ENCODE results near the gene HMGCS2. TPM values are rescaled to one million over a fixed set of nuclear protein-coding genes. Genes with fewer than 3 reads are reported as not detected.

Gene HMGCS2
- total RNA-seq, 1 experiment from 2014 or later = not detected

DNA sequence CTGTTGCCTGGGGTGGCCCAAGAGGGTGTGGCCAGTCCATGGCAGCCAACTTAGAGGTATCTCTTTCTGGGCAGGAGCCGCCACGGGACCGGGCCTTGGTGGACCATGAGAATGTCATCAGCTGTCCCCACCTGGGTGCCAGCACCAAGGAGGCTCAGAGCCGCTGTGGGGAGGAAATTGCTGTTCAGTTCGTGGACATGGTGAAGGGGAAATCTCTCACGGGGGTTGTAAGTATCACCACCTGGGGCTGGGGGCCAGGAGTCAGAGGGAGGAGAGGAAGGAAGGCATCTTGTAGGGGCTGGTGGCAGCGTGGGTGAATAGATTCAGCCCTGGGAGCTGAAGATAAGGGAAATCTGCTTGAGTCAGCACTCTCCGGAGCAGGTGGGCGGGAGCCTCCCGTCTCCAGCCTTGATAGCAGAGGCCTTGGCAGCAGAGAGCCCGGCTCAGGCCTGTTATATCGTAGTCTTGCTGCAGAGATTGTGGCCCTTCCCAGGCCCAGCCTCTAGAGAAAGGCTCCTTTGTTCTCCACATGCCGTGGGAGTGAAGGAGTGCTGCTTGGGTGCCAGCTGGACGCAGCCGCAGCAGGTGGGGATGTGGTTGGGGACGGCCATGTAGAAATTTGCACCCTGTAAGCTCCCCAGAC lies 31.5 kb downstream of the HMGCS2 start:
- H3K27me3 ChIP-seq (ENCODE audit: control insufficient read depth, insufficient read depth, low read length) = no peaks in the 10 kb centered on the region
- H3K36me3 ChIP-seq (replicated peaks; ENCODE audit: control insufficient read depth, insufficient read depth, low read length) = peaks cover 87% of the 10 kb centered on the region
- H3K4me3 ChIP-seq (ENCODE audit: insufficient read depth, low read depth, low read length) = no peak overlapping the region
- DNase-seq = no peak

DNA sequence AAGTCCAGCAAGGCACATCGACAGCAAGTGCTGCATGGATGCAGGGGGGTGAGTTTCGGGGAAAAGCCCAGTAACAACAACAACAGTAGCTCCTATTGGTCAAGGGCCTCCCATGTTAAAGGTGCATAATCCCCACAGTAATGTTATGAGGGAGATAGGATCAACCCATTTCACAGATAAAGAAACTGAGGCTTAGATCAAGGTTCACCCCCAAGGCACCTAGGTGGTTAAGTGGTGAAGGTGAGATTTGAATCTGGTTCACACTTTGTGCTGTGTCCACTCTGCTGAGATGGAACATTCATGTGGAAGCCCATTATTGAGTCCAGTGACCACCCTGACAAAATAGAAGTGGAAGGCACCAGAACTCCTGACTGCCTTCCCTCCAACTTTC lies 32.1 kb downstream of the HMGCS2 start:
- no peak for DNase-seq
- H3K4me3 ChIP-seq (ENCODE audit: insufficient read depth, low read depth, low read length) = no peak overlapping the region
- H3K36me3 ChIP-seq (replicated peaks; ENCODE audit: control insufficient read depth, insufficient read depth, low read length) = peaks cover 87% of the 10 kb centered on the region
- no peaks in the 10 kb centered on the region for H3K27me3 ChIP-seq (ENCODE audit: control insufficient read depth, insufficient read depth, low read length)

DNA sequence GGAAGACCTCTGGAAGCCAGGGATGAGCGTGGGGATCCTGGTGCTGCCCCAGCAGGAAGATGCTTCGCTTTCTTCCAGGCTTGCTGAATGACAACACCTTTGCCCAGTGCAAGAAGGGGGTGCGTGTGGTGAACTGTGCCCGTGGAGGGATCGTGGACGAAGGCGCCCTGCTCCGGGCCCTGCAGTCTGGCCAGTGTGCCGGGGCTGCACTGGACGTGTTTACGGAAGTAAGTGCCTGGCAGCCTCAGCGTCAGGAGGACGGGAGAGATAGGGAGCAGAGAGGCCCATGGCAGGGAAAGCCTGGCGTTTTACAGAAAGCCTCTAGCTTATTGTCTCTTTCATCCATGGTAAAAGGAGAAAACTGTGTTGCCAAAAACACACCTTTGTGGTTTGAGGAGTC lies 33.5 kb downstream of the HMGCS2 start:
- no peak for DNase-seq
- H3K36me3 ChIP-seq (replicated peaks; ENCODE audit: control insufficient read depth, insufficient read depth, low read length) = peaks cover 85% of the 10 kb centered on the region
- no peak overlapping the region for H3K4me3 ChIP-seq (ENCODE audit: insufficient read depth, low read depth, low read length)
- no peaks in the 10 kb centered on the region for H3K27me3 ChIP-seq (ENCODE audit: control insufficient read depth, insufficient read depth, low read length)

DNA sequence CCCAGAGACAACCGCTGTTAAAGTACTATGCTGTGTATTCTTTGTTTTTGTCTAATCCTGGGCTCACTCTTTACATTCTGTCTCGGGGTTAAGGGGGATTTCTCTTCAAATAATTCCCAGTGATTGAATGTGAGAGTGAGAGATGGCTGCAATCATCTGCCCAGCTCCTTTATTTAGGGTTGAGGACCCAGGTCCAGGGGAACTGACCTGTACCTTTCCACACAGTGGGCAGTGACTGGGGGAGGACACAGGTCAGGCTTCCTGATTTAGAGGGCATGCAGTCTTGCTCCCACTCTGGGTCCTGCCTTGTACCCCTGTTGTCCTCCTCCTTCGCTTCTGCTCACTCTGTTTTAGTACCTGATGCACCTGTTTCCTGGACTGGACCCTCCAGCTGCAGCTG lies 35.0 kb downstream of the HMGCS2 start:
- peaks cover 86% of the 10 kb centered on the region for H3K36me3 ChIP-seq (replicated peaks; ENCODE audit: control insufficient read depth, insufficient read depth, low read length)
- DNase-seq = no peak
- no peak overlapping the region for H3K4me3 ChIP-seq (ENCODE audit: insufficient read depth, low read depth, low read length)
- H3K27me3 ChIP-seq (ENCODE audit: control insufficient read depth, insufficient read depth, low read length) = no peaks in the 10 kb centered on the region

DNA sequence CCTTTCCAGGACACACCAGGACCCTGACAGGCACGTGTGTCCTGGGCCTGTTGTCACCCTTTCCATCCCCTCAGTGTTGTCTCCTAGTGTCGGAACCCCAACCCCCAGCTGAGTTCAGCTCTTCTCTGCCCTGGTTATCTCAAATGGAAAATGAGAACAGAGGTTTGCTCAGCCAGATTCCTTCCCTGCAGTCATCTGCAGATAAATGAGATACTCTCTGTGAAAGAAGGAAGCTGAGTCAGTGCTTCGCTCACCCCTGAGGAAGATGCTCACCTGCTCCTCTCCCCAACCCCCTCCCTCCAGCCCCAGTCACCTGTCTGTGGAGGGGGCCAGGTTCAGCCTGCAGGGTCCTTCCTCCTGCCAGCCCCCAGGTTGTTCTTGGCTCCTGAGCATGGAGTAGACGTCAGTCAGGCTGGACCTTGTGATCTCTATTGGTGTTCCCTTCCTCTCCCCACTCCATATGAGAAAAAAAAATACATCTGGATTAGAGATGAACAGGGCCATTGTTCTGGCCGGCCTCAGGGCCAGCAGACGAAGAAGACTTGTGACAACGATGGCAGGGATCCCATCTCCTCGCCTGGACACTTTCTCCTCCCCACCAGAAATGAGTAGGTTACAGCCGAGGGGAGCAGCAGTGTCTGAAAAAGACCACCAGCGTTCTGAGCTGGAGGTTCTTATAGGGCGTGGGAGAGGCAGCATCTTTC lies 36.1 kb downstream of the HMGCS2 start:
- DNase-seq = no peak
- Histone ChIP-seq H3K4me3 (ENCODE audit: insufficient read depth, low read depth, low read length) (no peak overlapping the region), H3K36me3 (replicated peaks; ENCODE audit: control insufficient read depth, insufficient read depth, low read length) (peaks cover 83% of the 10 kb centered on the region), H3K27me3 (ENCODE audit: control insufficient read depth, insufficient read depth, low read length) (no peaks in the 10 kb centered on the region)

DNA sequence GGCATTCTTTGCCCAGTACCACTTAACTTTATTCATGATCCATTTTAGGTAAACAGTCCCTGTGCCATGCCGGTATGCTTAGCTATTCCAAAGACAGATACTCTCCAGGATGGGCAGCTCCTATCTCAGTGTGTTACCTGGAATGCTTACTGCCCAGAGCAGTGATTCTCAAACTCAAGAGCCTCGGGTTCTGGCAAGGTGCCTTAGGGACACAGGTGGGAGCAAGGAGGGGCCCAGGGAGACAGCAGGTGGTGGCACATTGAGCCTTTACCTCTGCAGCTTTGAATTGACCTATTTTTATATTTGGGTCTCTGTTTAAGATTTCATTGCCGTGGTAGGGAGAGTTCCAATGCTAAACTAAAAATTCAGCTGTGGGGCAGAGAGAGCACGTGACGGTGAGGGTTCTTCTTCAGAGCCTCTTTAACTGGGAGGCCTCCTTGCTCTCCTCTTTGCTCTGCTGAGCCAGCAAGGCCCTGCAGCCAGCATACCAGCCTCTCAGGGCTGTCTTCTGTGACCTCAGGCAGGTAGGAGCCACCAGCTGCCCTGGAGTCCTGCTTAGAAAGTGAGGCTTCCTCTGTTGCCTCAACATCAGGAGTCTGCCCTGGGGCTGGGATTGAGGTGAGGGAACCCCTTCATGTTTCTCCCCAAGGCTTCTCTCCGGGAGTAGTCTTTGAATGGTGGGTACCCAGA lies 36.8 kb downstream of the HMGCS2 start:
- Histone ChIP-seq H3K36me3 (replicated peaks; ENCODE audit: control insufficient read depth, insufficient read depth, low read length) (peaks cover 81% of the 10 kb centered on the region), H3K27me3 (ENCODE audit: control insufficient read depth, insufficient read depth, low read length) (no peaks in the 10 kb centered on the region), H3K4me3 (ENCODE audit: insufficient read depth, low read depth, low read length) (no peak overlapping the region)
- no peak for DNase-seq

DNA sequence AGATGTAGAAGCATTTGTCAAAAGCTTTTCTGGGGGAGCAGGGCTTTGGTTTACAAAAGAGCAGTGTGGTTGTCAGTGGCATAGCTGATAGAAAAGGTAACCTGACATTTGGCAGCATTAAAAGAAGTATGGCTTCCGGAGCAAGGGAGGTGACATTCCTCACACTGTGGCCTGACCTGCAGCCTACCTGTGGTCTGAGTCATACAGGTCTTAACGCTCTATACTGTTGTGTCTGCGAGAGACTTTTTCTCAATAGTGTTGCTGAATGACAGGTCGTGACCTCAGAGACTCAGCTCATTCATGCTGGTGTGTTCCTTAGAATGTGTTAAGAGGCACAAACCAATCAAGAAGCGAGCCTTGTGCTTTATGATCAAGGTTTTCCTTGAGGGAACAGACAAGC lies 37.6 kb downstream of the HMGCS2 start:
- no peak for DNase-seq
- H3K4me3 ChIP-seq (ENCODE audit: insufficient read depth, low read depth, low read length) = no peak overlapping the region
- peaks cover 80% of the 10 kb centered on the region for H3K36me3 ChIP-seq (replicated peaks; ENCODE audit: control insufficient read depth, insufficient read depth, low read length)
- H3K27me3 ChIP-seq (ENCODE audit: control insufficient read depth, insufficient read depth, low read length) = no peaks in the 10 kb centered on the region

DNA sequence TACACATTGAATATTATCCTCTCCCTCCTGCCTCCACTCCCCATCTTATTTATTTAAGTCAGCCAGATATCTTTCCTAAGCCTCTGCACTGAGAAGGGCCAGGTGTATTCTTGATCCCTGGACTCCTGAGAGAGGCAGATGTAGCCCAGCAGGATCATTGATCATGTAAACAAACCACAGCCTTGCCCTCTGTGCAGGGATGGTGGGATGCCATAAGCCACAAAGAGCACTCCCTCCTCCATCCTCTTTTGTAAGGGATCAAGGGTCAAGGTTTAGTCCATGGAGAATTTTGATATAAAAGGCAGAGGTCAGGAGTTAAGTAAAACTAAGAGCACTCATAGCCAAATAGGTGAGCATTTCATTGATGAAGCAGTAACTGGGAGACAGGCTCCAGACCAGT lies 39.7 kb downstream of the HMGCS2 start:
- no peak for DNase-seq
- H3K36me3 ChIP-seq (replicated peaks; ENCODE audit: control insufficient read depth, insufficient read depth, low read length) = peaks cover 80% of the 10 kb centered on the region
- no peak overlapping the region for H3K4me3 ChIP-seq (ENCODE audit: insufficient read depth, low read depth, low read length)
- H3K27me3 ChIP-seq (ENCODE audit: control insufficient read depth, insufficient read depth, low read length) = no peaks in the 10 kb centered on the region

DNA sequence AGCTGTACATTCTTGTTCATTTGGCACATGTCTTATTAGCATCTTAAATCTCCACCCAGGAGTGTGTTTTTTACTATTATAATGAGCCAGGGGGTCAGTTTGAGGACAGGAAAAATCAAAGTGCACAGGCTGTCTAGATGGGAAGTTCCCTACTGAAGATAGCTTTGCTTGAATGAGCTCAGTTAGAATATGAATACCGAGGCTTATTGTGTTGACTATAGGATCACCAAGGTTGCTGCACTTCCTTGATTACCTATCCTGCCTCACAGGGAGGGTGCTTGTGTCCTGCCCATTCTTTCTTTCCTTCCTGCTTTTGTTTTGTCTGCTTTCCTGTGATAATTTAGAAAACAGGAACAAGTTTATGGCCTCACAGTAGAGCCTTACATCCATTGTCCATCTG lies 40.7 kb downstream of the HMGCS2 start:
- DNase-seq = no peak
- Histone ChIP-seq H3K27me3 (ENCODE audit: control insufficient read depth, insufficient read depth, low read length) (no peaks in the 10 kb centered on the region), H3K36me3 (replicated peaks; ENCODE audit: control insufficient read depth, insufficient read depth, low read length) (peaks cover 85% of the 10 kb centered on the region), H3K4me3 (ENCODE audit: insufficient read depth, low read depth, low read length) (no peak overlapping the region)

DNA sequence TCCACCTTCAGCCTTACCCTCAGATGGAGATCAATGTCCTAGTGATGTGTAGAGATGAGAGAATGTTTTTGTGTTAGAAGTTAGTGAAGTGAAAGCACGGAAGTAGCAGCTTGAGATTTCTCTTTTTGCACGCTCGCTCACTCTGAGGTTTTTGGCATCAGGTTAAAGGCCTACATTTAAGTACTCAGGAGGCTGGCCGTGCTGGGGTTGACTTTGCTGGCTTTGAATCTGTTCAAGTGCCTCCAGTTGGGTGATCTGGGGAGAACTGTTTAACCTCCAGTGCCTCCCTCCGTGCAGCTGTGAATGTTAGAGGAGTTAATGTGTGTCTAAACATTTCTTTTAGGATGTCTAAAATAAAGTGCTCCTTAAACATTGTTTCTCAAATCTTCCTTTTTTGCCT lies 43.1 kb downstream of the HMGCS2 start:
- H3K36me3 ChIP-seq (replicated peaks; ENCODE audit: control insufficient read depth, insufficient read depth, low read length) = peaks cover 82% of the 10 kb centered on the region
- no peak for DNase-seq

DNA sequence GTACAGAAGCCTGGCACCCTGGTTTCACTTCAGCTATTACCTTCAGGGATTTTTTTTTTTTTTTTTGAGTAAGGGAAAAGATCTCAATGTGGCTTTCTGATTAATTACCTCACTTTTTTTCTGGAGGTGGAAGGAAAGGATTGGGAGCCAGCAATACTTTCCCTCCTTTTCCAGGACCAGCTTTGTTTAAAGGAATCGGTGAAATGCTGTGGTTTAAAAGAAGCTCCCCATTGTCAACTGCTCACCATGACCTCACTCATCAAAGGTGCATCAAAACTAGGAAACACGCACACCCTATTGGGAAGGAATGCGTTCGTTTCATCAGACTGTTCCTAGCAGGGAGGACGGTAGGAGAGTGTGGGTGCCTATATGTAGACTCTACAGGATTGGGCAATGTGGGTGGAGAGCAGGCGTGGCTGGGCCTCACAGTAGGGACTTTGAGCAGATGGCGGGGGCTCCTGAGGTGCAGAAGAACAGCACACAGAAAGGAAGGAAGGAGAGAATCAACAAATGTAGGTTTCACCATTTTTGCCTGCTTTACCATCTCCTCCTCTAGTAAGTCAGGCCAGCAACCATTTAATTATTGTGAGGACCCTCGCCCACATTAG lies 44.0 kb downstream of the HMGCS2 start:
- no peak for DNase-seq
- no peak overlapping the region for H3K4me3 ChIP-seq (ENCODE audit: insufficient read depth, low read depth, low read length)
- no peaks in the 10 kb centered on the region for H3K27me3 ChIP-seq (ENCODE audit: control insufficient read depth, insufficient read depth, low read length)
- H3K36me3 ChIP-seq (replicated peaks; ENCODE audit: control insufficient read depth, insufficient read depth, low read length) = peaks cover 80% of the 10 kb centered on the region

More for the DNA sequence above, 43.1 kb downstream of the HMGCS2 start:
- H3K27me3 ChIP-seq (ENCODE audit: control insufficient read depth, insufficient read depth, low read length) = no peaks in the 10 kb centered on the region
- H3K4me3 ChIP-seq (ENCODE audit: insufficient read depth, low read depth, low read length) = no peak overlapping the region

DNA sequence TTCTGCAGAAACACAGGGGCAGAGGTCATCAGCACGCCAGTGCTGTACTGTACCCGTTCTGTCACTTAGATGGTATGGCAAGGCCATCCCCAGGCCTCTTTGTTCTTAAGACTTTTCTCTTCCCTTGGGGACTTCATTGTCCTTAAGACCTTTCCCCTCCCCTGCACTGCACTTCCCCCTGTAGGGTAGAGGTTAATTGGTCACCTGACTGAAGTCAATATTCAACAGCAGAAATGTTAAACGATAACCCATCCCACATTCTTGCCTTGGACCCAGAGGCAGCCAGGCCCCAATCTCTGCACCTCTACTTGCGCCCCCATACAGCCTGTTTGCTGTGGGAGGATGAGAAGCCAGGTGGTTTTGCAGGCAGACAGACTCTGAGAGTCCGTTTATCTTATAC lies 46.8 kb downstream of the HMGCS2 start:
- no peak for DNase-seq
- no peaks in the 10 kb centered on the region for H3K27me3 ChIP-seq (ENCODE audit: control insufficient read depth, insufficient read depth, low read length)
- peaks cover 61% of the 10 kb centered on the region for H3K36me3 ChIP-seq (replicated peaks; ENCODE audit: control insufficient read depth, insufficient read depth, low read length)

DNA sequence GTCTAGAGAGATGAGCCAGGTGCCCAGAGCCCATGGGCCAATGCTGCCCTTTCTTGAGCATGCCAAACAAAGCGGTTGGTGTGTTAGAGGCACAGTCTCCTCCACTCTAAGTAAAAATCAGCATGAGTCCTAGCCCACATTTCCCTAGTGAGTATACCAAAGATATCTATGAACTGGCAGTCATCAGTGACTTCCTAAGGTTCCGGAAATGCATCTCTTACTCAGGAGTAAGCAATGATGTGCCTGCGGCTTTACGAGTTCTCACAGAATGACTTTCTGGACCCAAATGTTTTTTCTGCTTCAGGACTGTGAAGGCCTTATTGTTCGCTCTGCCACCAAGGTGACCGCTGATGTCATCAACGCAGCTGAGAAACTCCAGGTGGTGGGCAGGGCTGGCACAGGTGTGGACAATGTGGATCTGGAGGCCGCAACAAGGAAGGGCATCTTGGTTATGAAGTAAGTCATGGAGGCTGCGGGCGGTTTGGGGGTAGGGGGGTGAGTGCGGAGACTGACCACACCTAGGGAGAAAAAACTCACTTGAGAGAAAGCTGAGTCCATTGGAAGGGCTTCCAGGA lies 47.8 kb downstream of the HMGCS2 start:
- no peak overlapping the region for H3K4me3 ChIP-seq (ENCODE audit: insufficient read depth, low read depth, low read length)
- no peaks in the 10 kb centered on the region for H3K27me3 ChIP-seq (ENCODE audit: control insufficient read depth, insufficient read depth, low read length)
- H3K36me3 ChIP-seq (replicated peaks; ENCODE audit: control insufficient read depth, insufficient read depth, low read length) = peaks cover 53% of the 10 kb centered on the region
- DNase-seq = no peak

More for the DNA sequence above, 46.8 kb downstream of the HMGCS2 start:
- no peak overlapping the region for H3K4me3 ChIP-seq (ENCODE audit: insufficient read depth, low read depth, low read length)

DNA sequence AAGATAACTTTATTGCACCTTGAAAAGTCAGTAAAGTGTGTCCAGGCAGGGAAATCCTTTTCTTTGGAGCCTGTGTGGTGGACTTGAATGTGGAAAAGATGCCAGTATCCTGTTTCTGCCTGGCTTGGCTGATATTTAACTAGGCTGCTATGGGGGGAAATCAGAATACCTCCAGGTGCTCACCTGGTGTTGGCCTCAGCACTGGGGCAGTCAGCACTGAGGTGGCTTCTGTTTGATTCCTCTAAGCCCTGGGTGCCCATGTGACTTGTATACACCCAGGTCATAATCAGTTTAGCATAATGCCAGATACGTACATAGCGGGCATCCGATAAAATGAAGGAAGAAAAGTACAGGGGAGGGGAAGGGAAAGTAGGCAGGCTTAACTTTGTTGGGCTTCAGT lies 49.7 kb downstream of the HMGCS2 start:
- DNase-seq = no peak
- Histone ChIP-seq H3K36me3 (replicated peaks; ENCODE audit: control insufficient read depth, insufficient read depth, low read length) (peaks cover 36% of the 10 kb centered on the region), H3K27me3 (ENCODE audit: control insufficient read depth, insufficient read depth, low read length) (no peaks in the 10 kb centered on the region), H3K4me3 (ENCODE audit: insufficient read depth, low read depth, low read length) (no peak overlapping the region)
